WTC11 (cell line): ENCODE results near the gene CD300E. TPM values are rescaled to one million over a fixed set of nuclear protein-coding genes. Genes with fewer than 3 reads are reported as not detected.

Source experiments
- ATAC-seq: fragments of 200-7000 bp; cut with Tn5 transposase; 2 replicates; pipeline ENCODE4 v1.10.0; 2021; ENCODE audit warnings: mild to moderate bottlenecking, moderate library complexity
- CTCF ChIA-PET: fragments of 300-600 bp; sonication (Branson Sonifier 250); formaldehyde crosslinking; loops from one replicate; lab custom pipeline; 2021; ENCODE audit warnings: antibody characterized with exemption; lab: Charles Lee
- POLR2A ChIA-PET: fragments of 350-600 bp; sonication (Branson Sonifier 250); formaldehyde crosslinking; loops from one replicate; lab custom pipeline; 2021; ENCODE audit warnings: antibody characterized with exemption; lab: Charles Lee
- DNase-seq: peaks from one replicate; pipeline ENCODE4 v3.0.0; 2021; ENCODE audit warnings: low spot score
- H3K27ac Mint-ChIP-seq: 2 replicates; pipeline ENCODE4 v1.8.0; 2021; ENCODE audit warnings: mixed read lengths
- H3K27me3 Mint-ChIP-seq: 2 replicates; pipeline ENCODE4 v1.8.0; 2021; ENCODE audit warnings: low read depth, mild to moderate bottlenecking, moderate library complexity, mixed read lengths
- H3K36me3 Mint-ChIP-seq: 2 replicates; pipeline ENCODE4 v1.8.0; 2021; ENCODE audit warnings: mixed read lengths
- H3K4me1 Mint-ChIP-seq: 2 replicates; pipeline ENCODE4 v1.8.0; 2022; ENCODE audit warnings: mixed read lengths
- H3K4me3 Mint-ChIP-seq: 2 replicates; pipeline ENCODE4 v1.8.0; 2021; ENCODE audit warnings: mild to moderate bottlenecking, moderate library complexity, mixed read lengths
- H3K9me3 Mint-ChIP-seq: 2 replicates; pipeline ENCODE4 v1.8.0; 2021; ENCODE audit warnings: mixed read lengths
- CREB1 ChIP-seq: sonication (generic); formaldehyde crosslinking; IDR thresholded peaks from 2 replicates; pipeline ENCODE4 v1.8.0; 2023; ENCODE audit warnings: mild to moderate bottlenecking, missing genetic modification reagents
- ETV6 ChIP-seq: sonication (generic); formaldehyde crosslinking; IDR thresholded peaks from 2 replicates; pipeline ENCODE4 v1.8.1; 2022; ENCODE audit warnings: mild to moderate bottlenecking, missing genetic modification reagents
- MXD4 ChIP-seq: fragments of 250-450 bp; sonication (Bioruptor Pico); IDR thresholded peaks from 2 replicates; pipeline ENCODE4 v1.8.0; 2021; ENCODE audit warnings: mild to moderate bottlenecking, moderate library complexity, borderline replicate concordance
- NFATC4 ChIP-seq: fragments of 250-450 bp; sonication (Bioruptor Pico); IDR thresholded peaks from 2 replicates; pipeline ENCODE4 v1.9.0; 2021; ENCODE audit warnings: mild to moderate bottlenecking
- NFYB ChIP-seq: sonication (generic); formaldehyde crosslinking; conservative IDR thresholded peaks from 2 replicates; pipeline ENCODE4 v1.8.0; 2022; ENCODE audit warnings: low read depth, missing genetic modification reagents
- NR3C1 ChIP-seq: sonication (generic); formaldehyde crosslinking; conservative IDR thresholded peaks from 2 replicates; pipeline ENCODE4 v1.8.1; 2023; ENCODE audit warnings: low read depth, mild to moderate bottlenecking, missing genetic modification reagents
- ZBTB21 ChIP-seq: sonication (generic); formaldehyde crosslinking; IDR thresholded peaks from 2 replicates; pipeline ENCODE4 v1.8.1; 2023; ENCODE audit warnings: mild to moderate bottlenecking, missing genetic modification reagents, borderline replicate concordance
- total RNA-seq: library from RNA; stranded (reverse); gene quantifications from 3 replicates; pipeline ENCODE4 v1.2.3, GENCODE V29; 2021
- TF ChIP-seq, protein P1 (sequence below): sonication (generic); formaldehyde crosslinking; IDR thresholded peaks from 2 replicates; pipeline ENCODE4 v1.8.0; 2022; ENCODE audit warnings: mild to moderate bottlenecking, missing genetic modification reagents
- TF ChIP-seq, protein P2 (sequence below): sonication (generic); formaldehyde crosslinking; IDR thresholded peaks from 2 replicates; pipeline ENCODE4 v1.8.1; 2023; ENCODE audit warnings: mild to moderate bottlenecking, missing genetic modification reagents
- TF ChIP-seq, protein P3 (sequence below): sonication (generic); formaldehyde crosslinking; IDR thresholded peaks from 2 replicates; pipeline ENCODE4 v1.8.1; 2022; ENCODE audit warnings: low read depth, missing genetic modification reagents, borderline replicate concordance
- TF ChIP-seq, protein P4 (sequence below): fragments of 250-450 bp; sonication (Bioruptor Pico); IDR thresholded peaks from 2 replicates; pipeline ENCODE4 v2.1.2; 2022; ENCODE audit warnings: mild to moderate bottlenecking, moderate library complexity
- TF ChIP-seq, protein P5 (sequence below): fragments of 250-450 bp; sonication (Bioruptor Pico); IDR thresholded peaks from 2 replicates; pipeline ENCODE4 v1.9.0; 2021; ENCODE audit warnings: mild to moderate bottlenecking, borderline replicate concordance
- TF ChIP-seq, protein P6 (sequence below): fragments of 200-600 bp; IDR thresholded peaks from 2 replicates; pipeline ENCODE4 v1.8.0; 2022; ENCODE audit warnings: antibody characterized with exemption

Gene CD300E
- total RNA-seq, 1 experiment from 2014 or later: not detected

DNA sequence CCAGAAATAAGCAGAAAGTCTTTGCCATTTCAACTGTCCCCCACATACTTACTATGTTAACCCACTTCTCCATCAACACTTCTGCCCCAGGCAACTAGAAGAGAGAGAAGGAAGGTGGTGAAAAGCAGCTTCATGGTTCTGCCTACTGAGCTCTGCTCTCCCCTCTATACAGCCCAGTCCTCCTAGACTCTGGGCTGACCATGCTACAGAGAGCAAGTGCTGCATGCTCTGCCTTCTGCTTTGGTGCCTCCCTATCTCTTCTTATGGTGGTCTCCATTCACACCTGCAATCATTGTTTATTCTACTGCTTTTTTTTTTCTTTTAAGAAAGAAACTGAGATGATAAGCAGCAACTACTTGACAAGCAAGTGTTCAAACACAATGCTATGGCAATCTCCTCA, 20.3 kb upstream of the CD300E start (continued):
- TF ChIP-seq, protein P1, sequence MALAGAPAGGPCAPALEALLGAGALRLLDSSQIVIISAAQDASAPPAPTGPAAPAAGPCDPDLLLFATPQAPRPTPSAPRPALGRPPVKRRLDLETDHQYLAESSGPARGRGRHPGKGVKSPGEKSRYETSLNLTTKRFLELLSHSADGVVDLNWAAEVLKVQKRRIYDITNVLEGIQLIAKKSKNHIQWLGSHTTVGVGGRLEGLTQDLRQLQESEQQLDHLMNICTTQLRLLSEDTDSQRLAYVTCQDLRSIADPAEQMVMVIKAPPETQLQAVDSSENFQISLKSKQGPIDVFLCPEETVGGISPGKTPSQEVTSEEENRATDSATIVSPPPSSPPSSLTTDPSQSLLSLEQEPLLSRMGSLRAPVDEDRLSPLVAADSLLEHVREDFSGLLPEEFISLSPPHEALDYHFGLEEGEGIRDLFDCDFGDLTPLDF (CRISPR knock-in tag): no peak
- TF ChIP-seq, protein P2, sequence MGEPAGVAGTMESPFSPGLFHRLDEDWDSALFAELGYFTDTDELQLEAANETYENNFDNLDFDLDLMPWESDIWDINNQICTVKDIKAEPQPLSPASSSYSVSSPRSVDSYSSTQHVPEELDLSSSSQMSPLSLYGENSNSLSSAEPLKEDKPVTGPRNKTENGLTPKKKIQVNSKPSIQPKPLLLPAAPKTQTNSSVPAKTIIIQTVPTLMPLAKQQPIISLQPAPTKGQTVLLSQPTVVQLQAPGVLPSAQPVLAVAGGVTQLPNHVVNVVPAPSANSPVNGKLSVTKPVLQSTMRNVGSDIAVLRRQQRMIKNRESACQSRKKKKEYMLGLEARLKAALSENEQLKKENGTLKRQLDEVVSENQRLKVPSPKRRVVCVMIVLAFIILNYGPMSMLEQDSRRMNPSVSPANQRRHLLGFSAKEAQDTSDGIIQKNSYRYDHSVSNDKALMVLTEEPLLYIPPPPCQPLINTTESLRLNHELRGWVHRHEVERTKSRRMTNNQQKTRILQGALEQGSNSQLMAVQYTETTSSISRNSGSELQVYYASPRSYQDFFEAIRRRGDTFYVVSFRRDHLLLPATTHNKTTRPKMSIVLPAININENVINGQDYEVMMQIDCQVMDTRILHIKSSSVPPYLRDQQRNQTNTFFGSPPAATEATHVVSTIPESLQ (CRISPR knock-in tag): no peak
- TF ChIP-seq NR3C1 (CRISPR knock-in tag) (no peak), MXD4 (CRISPR knock-in tag) (no peak), ETV6 (CRISPR knock-in tag) (no peak), ZBTB21 (CRISPR knock-in tag) (no peak), NFYB (CRISPR knock-in tag) (no peak), NFATC4 (CRISPR knock-in tag) (no peak)
- TF ChIP-seq, protein P3, sequence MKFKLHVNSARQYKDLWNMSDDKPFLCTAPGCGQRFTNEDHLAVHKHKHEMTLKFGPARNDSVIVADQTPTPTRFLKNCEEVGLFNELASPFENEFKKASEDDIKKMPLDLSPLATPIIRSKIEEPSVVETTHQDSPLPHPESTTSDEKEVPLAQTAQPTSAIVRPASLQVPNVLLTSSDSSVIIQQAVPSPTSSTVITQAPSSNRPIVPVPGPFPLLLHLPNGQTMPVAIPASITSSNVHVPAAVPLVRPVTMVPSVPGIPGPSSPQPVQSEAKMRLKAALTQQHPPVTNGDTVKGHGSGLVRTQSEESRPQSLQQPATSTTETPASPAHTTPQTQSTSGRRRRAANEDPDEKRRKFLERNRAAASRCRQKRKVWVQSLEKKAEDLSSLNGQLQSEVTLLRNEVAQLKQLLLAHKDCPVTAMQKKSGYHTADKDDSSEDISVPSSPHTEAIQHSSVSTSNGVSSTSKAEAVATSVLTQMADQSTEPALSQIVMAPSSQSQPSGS (CRISPR knock-in tag): no peak
- TF ChIP-seq, protein P4, sequence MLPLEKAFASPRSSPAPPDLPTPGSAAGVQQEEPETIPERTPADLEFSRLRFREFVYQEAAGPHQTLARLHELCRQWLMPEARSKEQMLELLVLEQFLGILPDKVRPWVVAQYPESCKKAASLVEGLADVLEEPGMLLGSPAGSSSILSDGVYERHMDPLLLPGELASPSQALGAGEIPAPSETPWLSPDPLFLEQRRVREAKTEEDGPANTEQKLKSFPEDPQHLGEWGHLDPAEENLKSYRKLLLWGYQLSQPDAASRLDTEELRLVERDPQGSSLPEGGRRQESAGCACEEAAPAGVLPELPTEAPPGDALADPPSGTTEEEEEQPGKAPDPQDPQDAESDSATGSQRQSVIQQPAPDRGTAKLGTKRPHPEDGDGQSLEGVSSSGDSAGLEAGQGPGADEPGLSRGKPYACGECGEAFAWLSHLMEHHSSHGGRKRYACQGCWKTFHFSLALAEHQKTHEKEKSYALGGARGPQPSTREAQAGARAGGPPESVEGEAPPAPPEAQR (CRISPR knock-in tag): no peak
- TF ChIP-seq, protein P5, sequence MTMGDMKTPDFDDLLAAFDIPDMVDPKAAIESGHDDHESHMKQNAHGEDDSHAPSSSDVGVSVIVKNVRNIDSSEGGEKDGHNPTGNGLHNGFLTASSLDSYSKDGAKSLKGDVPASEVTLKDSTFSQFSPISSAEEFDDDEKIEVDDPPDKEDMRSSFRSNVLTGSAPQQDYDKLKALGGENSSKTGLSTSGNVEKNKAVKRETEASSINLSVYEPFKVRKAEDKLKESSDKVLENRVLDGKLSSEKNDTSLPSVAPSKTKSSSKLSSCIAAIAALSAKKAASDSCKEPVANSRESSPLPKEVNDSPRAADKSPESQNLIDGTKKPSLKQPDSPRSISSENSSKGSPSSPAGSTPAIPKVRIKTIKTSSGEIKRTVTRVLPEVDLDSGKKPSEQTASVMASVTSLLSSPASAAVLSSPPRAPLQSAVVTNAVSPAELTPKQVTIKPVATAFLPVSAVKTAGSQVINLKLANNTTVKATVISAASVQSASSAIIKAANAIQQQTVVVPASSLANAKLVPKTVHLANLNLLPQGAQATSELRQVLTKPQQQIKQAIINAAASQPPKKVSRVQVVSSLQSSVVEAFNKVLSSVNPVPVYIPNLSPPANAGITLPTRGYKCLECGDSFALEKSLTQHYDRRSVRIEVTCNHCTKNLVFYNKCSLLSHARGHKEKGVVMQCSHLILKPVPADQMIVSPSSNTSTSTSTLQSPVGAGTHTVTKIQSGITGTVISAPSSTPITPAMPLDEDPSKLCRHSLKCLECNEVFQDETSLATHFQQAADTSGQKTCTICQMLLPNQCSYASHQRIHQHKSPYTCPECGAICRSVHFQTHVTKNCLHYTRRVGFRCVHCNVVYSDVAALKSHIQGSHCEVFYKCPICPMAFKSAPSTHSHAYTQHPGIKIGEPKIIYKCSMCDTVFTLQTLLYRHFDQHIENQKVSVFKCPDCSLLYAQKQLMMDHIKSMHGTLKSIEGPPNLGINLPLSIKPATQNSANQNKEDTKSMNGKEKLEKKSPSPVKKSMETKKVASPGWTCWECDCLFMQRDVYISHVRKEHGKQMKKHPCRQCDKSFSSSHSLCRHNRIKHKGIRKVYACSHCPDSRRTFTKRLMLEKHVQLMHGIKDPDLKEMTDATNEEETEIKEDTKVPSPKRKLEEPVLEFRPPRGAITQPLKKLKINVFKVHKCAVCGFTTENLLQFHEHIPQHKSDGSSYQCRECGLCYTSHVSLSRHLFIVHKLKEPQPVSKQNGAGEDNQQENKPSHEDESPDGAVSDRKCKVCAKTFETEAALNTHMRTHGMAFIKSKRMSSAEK (CRISPR knock-in tag): no peak
- TF ChIP-seq, all 79 proteins: peak for 0

DNA sequence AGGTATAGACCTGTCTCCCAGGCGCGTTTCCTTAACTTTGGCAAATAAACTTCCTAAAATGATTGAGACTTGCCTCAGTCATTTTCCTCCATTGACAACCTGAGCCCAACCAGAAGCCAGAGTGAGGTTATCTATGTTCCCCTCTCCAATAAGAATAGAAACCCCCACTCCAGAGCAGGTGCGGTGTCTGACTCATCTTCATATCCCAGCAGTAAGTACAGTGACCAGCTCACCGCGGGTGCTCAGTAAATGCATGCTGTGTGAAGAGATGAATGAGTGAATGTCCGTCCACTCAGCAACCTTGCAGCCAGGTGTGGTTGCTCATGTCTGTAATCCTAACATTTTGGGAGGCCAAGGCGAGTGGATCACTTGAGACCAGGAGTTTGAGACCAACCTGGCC, 19.5 kb upstream of the CD300E start:
- POLR2A ChIA-PET: no interaction called here
- no peaks in the 10 kb centered on the region for H3K36me3 Mint-ChIP-seq
- TF ChIP-seq, protein P6, sequence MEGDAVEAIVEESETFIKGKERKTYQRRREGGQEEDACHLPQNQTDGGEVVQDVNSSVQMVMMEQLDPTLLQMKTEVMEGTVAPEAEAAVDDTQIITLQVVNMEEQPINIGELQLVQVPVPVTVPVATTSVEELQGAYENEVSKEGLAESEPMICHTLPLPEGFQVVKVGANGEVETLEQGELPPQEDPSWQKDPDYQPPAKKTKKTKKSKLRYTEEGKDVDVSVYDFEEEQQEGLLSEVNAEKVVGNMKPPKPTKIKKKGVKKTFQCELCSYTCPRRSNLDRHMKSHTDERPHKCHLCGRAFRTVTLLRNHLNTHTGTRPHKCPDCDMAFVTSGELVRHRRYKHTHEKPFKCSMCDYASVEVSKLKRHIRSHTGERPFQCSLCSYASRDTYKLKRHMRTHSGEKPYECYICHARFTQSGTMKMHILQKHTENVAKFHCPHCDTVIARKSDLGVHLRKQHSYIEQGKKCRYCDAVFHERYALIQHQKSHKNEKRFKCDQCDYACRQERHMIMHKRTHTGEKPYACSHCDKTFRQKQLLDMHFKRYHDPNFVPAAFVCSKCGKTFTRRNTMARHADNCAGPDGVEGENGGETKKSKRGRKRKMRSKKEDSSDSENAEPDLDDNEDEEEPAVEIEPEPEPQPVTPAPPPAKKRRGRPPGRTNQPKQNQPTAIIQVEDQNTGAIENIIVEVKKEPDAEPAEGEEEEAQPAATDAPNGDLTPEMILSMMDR: no peak
- TF ChIP-seq CREB1 (CRISPR knock-in tag): no peak
- TF ChIP-seq, all 79 proteins: peak for 0
- DNase-seq (no peak), ATAC-seq (no peak)
- H3K27me3 Mint-ChIP-seq: peaks cover 9% of the 10 kb centered on the region
- H3K4me1 Mint-ChIP-seq: peaks cover 27% of the 10 kb centered on the region
- H3K9me3 Mint-ChIP-seq: no peaks in the 10 kb centered on the region
- H3K4me3 Mint-ChIP-seq: no peak overlapping the region
- CTCF ChIA-PET: interaction anchor here (1.0 to 1.3 kb wide), 2 partner anchors 93 to 101 kb away, joined by 3 to 4 read pairs; no protein-coding TSS in a partner anchor
- H3K27ac Mint-ChIP-seq: no peak overlapping the region
